ENCODE measurements around the gene PRDM13. TPM values are rescaled to one million over a fixed set of nuclear protein-coding genes. Genes with fewer than 3 reads are reported as not detected.

PRDM13 gene
- total RNA-seq, 1 donor from 2014 or later = not detected

GRCh38 chr6:99563056-99563723 lies 43.4 kb upstream of the PRDM13 start:
- H3K27me3 ChIP-seq = no peaks in the 10 kb centered on the region
- no peaks in the 10 kb centered on the region for H3K36me3 ChIP-seq
- Mint-ChIP-seq H3K4me1 (peaks cover 13% of the 10 kb centered on the region), H3K27ac (no peak overlapping the region), H3K9me3 (no peaks in the 10 kb centered on the region), H3K4me3 (no peak overlapping the region), H3K27me3 (ENCODE audit: insufficient read depth, low read depth) (peaks cover under 1% of the 10 kb centered on the region), H3K36me3 (peaks cover 8% of the 10 kb centered on the region)
- H3F3A ChIP-seq (ENCODE audit: low read depth) = peaks cover 11% of the 10 kb centered on the region
- TF ChIP-seq EZH2 (IDR thresholded peaks at IDR 0.05) = no peak
- TF ChIP-seq CTCF (IDR thresholded peaks at IDR 0.05) = no peak
- TF ChIP-seq EZH2phosphoT487 (IDR thresholded peaks at IDR 0.05) = no peak
- H3K9ac ChIP-seq = no peak overlapping the region
- H3K9me3 ChIP-seq (ENCODE audit: low read depth) = no peaks in the 10 kb centered on the region
- H4K20me1 ChIP-seq (ENCODE audit: low read depth) = peaks cover 56% of the 10 kb centered on the region
- DNase-seq (ENCODE audit: low spot score) = no peak
- H2AFZ ChIP-seq (replicated peaks) = no peak overlapping the region
- H3K4me2 ChIP-seq = no peak overlapping the region
- H3K4me3 ChIP-seq = no peak overlapping the region
- H3K79me2 ChIP-seq (ENCODE audit: low read depth) = peaks cover 98% of the 10 kb centered on the region
- H3K27ac ChIP-seq = no peak overlapping the region
- H3K4me1 ChIP-seq = peaks cover 19% of the 10 kb centered on the region

GRCh38 chr6:99568103-99568933 lies 38.3 kb upstream of the PRDM13 start, which contains the start of gene CCNC:
Gene CCNC (minus strand): TSS chr6:99568660. CDS start chr6:99568527, 133 bp downstream.
- Mint-ChIP-seq H3K27me3 (ENCODE audit: insufficient read depth, low read depth) (peaks cover 8% of the 10 kb centered on the region), H3K4me3 (peak within 1 kb of the TSS; percentile 99), H3K36me3 (peaks cover 6% of the 10 kb centered on the region), H3K9me3 (peaks cover 8% of the 10 kb centered on the region), H3K27ac (peak within 1 kb of the TSS; percentile 96), H3K4me1 (peaks cover 19% of the 10 kb centered on the region)
- Histone ChIP-seq H3K4me1 (peaks cover 19% of the 10 kb centered on the region), H3K27ac (peak within 1 kb of the TSS; percentile 92), H4K20me1 (ENCODE audit: low read depth) (peaks cover 33% of the 10 kb centered on the region), H3F3A (ENCODE audit: low read depth) (peaks cover 12% of the 10 kb centered on the region), H3K9ac (peak within 1 kb of the TSS; percentile 92), H3K36me3 (no peaks in the 10 kb centered on the region), H3K27me3 (peaks cover 9% of the 10 kb centered on the region), H3K9me3 (ENCODE audit: low read depth) (no peaks in the 10 kb centered on the region), H3K4me3 (peak within 1 kb of the TSS; percentile 88), H2AFZ (replicated peaks) (peak within 1 kb of the TSS; percentile 98), H3K79me2 (ENCODE audit: low read depth) (peaks cover 51% of the 10 kb centered on the region), H3K4me2 (peak within 1 kb of the TSS; percentile 91)
- DNase-seq (ENCODE audit: low spot score) = peak; percentile 94
- TF ChIP-seq CTCF (IDR thresholded peaks at IDR 0.05) (no peak), EZH2 (IDR thresholded peaks at IDR 0.05) (peak; percentile 39), EZH2phosphoT487 (IDR thresholded peaks at IDR 0.05) (peak; percentile 25)

- H3K27me3 ChIP-seq = peaks cover 67% of the 10 kb centered on the region
- no peak for DNase-seq (ENCODE audit: low spot score)
- TF ChIP-seq EZH2phosphoT487 (IDR thresholded peaks at IDR 0.05) = no peak
- TF ChIP-seq CTCF (IDR thresholded peaks at IDR 0.05) = no peak
- no peak for TF ChIP-seq EZH2 (IDR thresholded peaks at IDR 0.05)
- no peaks in the 10 kb centered on the region for H3K36me3 ChIP-seq
- Mint-ChIP-seq H3K9me3 (peaks cover 2% of the 10 kb centered on the region), H3K27ac (no peak overlapping the region), H3K4me3 (no peak overlapping the region), H3K4me1 (no peaks in the 10 kb centered on the region), H3K27me3 (ENCODE audit: insufficient read depth, low read depth) (peaks cover 3% of the 10 kb centered on the region), H3K36me3 (no peaks in the 10 kb centered on the region)
- H3K4me1 ChIP-seq = no peaks in the 10 kb centered on the region
- no peak overlapping the region for H3K9ac ChIP-seq
- no peaks in the 10 kb centered on the region for H3F3A ChIP-seq (ENCODE audit: low read depth)
- no peaks in the 10 kb centered on the region for H3K79me2 ChIP-seq (ENCODE audit: low read depth)
- no peak overlapping the region for H3K4me2 ChIP-seq
- H3K4me3 ChIP-seq = no peak overlapping the region
- no peaks in the 10 kb centered on the region for H3K9me3 ChIP-seq (ENCODE audit: low read depth)
- no peaks in the 10 kb centered on the region for H4K20me1 ChIP-seq (ENCODE audit: low read depth)
- no peak overlapping the region for H2AFZ ChIP-seq (replicated peaks)
- no peak overlapping the region for H3K27ac ChIP-seq
Measured at GRCh38 chr6:99573980-99574617, 32.5 kb upstream of the PRDM13 start.
